ENCODE measurements around the gene CD302.

CD302 gene

DNA sequence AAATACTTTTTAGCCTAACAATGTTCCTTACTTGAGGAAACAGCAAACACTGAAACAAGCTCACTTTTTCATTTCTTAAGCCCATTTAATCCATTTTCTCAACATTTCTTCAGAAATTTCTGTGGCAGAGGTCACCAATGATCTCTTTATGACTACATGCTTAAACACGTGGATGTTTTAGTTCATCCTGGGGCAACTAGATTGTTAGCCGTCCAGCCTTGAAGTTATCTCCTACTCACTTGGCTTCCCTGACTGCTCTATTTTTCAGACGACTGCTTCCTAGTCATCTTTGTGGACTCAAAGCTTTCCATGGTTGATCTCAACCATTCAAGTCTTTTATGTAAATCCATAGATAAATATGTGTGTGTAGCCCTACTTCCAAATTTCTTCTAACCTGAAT lies 24.1 kb downstream of the CD302 start:
- no peak for TF ChIP-seq CTCF (IDR thresholded peaks at IDR 0.05)
- Histone ChIP-seq H3K27ac (no peak overlapping the region), H3K36me3 (peaks cover 0 to 21% (median 6%) of the 10 kb centered on the region in 3 donors), H3K4me1 (no peaks in the 10 kb centered on the region), H3K9me3 (no peaks in the 10 kb centered on the region), H3K27me3 (no peaks in the 10 kb centered on the region), H3K4me3 (no peak overlapping the region)
- DNase-seq = no peak
- intact Hi-C loops (cut with DNase I; ENCODE audit: low total_unique reads) = no loop called here

DNA sequence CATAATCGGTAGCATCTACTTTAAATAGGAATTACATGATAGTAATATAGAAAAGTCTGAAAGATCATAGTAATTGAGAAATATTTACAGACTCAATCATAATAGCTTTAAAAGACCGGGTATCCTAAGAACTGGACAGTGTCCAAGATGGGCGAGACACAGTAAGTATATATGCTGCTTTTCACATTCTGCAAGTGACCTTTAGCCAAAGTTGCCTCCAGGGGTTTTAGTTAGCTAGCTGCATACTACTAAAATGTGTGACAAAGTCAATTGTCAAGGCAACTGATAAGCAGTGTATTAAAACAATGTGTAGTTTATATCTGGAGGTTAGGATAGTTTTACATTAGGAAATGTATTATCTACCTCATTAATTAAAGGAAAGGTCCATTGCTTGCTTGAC lies 24.6 kb downstream of the CD302 start:
- Histone ChIP-seq H3K27me3 (no peaks in the 10 kb centered on the region), H3K4me1 (no peaks in the 10 kb centered on the region), H3K36me3 (peaks cover 0 to 18% (median 6%) of the 10 kb centered on the region in 3 donors), H3K4me3 (no peak overlapping the region), H3K27ac (no peak overlapping the region), H3K9me3 (no peaks in the 10 kb centered on the region)
- DNase-seq = no peak
- intact Hi-C loops (cut with DNase I; ENCODE audit: low total_unique reads) = no loop called here
- TF ChIP-seq CTCF (IDR thresholded peaks at IDR 0.05) = no peak

GRCh38 chr2:159769147-159769546 lies 28.9 kb downstream of the CD302 start:
- peaks cover 0 to 27% (median 25%) of the 10 kb centered on the region in 3 donors for H3K36me3 ChIP-seq

DNA sequence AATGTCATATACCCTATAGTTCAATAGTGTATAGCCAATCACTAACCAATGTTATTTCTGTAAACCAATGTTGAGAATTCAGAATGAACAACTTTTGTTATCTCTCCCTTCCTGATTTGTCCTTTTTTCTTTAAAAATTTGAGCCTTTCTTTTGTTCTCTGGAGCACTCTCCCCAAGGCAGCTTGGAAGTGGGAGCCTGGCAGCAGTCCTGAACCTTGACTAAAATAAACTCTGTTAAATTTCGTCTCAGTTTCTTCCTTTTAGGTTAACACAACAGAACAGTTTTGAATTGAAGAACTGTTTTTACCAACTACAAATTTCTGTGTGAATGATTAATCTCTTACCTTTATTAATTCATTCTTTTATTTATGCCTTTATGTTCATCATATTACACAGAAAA lies 35.9 kb downstream of the CD302 start:
- Histone ChIP-seq H3K9me3 (no peaks in the 10 kb centered on the region), H3K27ac (peak overlapping the region; percentile 4 to 29), H3K27me3 (no peaks in the 10 kb centered on the region), H3K36me3 (peaks cover 20 to 52% (median 22%) of the 10 kb centered on the region in 3 donors), H3K4me3 (no peak overlapping the region), H3K4me1 (peaks cover 0 to 54% (median 23%) of the 10 kb centered on the region in 4 donors)
- no peak for DNase-seq
- intact Hi-C loops (cut with DNase I; ENCODE audit: low total_unique reads) = no loop called here
- no peak for TF ChIP-seq CTCF (IDR thresholded peaks at IDR 0.05)

More at GRCh38 chr2:159769147-159769546, 28.9 kb downstream of the CD302 start:
- no peak overlapping the region for H3K4me3 ChIP-seq
- H3K27me3 ChIP-seq = no peaks in the 10 kb centered on the region
- TF ChIP-seq CTCF (IDR thresholded peaks at IDR 0.05) = no peak
- intact Hi-C loops (cut with DNase I; ENCODE audit: low total_unique reads) = no loop called here
- no peak overlapping the region for H3K27ac ChIP-seq
- DNase-seq = no peak
- no peaks in the 10 kb centered on the region for H3K9me3 ChIP-seq
- no peaks in the 10 kb centered on the region for H3K4me1 ChIP-seq

- no peak for TF ChIP-seq CTCF (IDR thresholded peaks at IDR 0.05)
- H3K27me3 ChIP-seq = no peaks in the 10 kb centered on the region
- peaks cover 0 to 58% (median 23%) of the 10 kb centered on the region in 4 donors for H3K4me1 ChIP-seq
- H3K4me3 ChIP-seq = no peak overlapping the region
- H3K36me3 ChIP-seq = peaks cover 18 to 52% (median 28%) of the 10 kb centered on the region in 3 donors
- DNase-seq = no peak
- intact Hi-C loops (cut with DNase I; ENCODE audit: low total_unique reads) = no loop called here
- no peaks in the 10 kb centered on the region for H3K9me3 ChIP-seq
- no peak overlapping the region for H3K27ac ChIP-seq
These were observed 37.7 kb downstream of the CD302 start for GRCh38 chr2:159760326-159760725.

GRCh38 chr2:159759577-159759976 lies 38.4 kb downstream of the CD302 start:
- Histone ChIP-seq H3K4me3 (no peak overlapping the region), H3K36me3 (peaks cover 22 to 46% (median 28%) of the 10 kb centered on the region in 3 donors), H3K27ac (peak overlapping the region in 1 of 2 donors; percentile 6), H3K27me3 (no peaks in the 10 kb centered on the region), H3K9me3 (no peaks in the 10 kb centered on the region), H3K4me1 (peaks cover 0 to 59% (median 23%) of the 10 kb centered on the region in 4 donors)
- intact Hi-C loops (cut with DNase I; ENCODE audit: low total_unique reads) = no loop called here
- no peak for DNase-seq
- TF ChIP-seq CTCF (IDR thresholded peaks at IDR 0.05) = no peak

All from tibial artery (tissue), 4 donors.